ENCODE results near the gene PLXNA2. TPM values are rescaled to one million over a fixed set of nuclear protein-coding genes. Genes with fewer than 3 reads are reported as not detected.

Gene PLXNA2
- total and polyA plus RNA-seq, 7 donors, result 2.4 to 16.1 (median 6.4) TPM

DNA sequence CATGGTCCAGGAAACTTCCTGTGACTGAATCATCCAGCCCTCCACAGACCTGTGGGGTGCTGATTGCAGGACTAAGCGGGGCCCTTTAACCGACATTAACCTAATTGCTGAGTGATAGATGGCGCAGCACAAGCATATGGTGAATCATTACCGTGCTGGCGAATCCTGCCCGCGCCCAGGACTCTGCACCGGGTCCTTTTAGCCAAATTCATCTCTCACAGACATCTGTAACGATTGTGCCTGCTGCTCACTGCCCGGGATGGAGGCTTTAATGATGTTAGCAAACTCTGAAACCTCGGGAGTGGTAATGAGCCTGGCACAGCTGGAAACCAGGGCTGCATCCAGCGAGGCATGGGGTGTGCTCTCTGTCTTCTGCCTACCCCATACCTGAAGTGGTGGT lies 185.9 kb downstream of the PLXNA2 start:
- Histone ChIP-seq H3K9me3 (no peaks in the 10 kb centered on the region), H3K27ac (no peak overlapping the region), H3K27me3 (no peaks in the 10 kb centered on the region), H3K36me3 (peaks cover 0 to 48% (median 9%) of the 10 kb centered on the region in 4 donors), H3K4me1 (no peaks in the 10 kb centered on the region), H3K4me3 (no peak overlapping the region)
- TF ChIP-seq POLR2A (IDR thresholded peaks at IDR 0.05), result no peak
- no peak for TF ChIP-seq EP300 (IDR thresholded peaks at IDR 0.05)
- TF ChIP-seq CTCF (IDR thresholded peaks at IDR 0.05), result no peak
- no peak for TF ChIP-seq POLR2AphosphoS5 (IDR thresholded peaks at IDR 0.05)
- intact Hi-C loops (cut with DNase I), result no loop called here
- WGBS, 2 donors, result 84 to 92% methylated on average over 12 of the region's 12 CpGs
- DNase-seq, result no peak

DNA sequence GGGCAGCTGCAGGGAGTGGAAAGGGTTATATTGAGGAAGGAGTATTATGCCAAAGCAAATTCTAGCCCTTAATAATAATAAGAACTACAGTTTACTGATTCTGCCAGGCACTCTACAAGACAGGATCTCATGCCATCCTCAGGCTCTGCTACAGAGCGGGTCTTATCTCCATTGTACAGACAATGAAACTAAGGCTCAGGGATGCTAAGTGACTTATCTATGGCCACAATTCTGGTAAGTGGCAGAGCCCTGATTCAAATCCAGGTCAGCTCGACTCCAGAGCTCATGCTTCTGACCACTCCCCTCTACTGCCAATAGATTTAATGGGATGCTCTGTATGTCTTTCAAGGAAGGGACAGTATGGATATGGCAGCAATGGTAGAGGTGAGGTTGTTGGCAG lies 187.1 kb downstream of the PLXNA2 start:
- no peaks in the 10 kb centered on the region for H3K4me1 ChIP-seq

GRCh38 chr1:208055535-208055934 lies 188.6 kb downstream of the PLXNA2 start:
- intact Hi-C loops (cut with DNase I), result no loop called here
- TF ChIP-seq EP300 (IDR thresholded peaks at IDR 0.05), result no peak
- no peak for TF ChIP-seq POLR2A (IDR thresholded peaks at IDR 0.05)
- no peak for TF ChIP-seq POLR2AphosphoS5 (IDR thresholded peaks at IDR 0.05)
- TF ChIP-seq CTCF (IDR thresholded peaks at IDR 0.05), result no peak
- Histone ChIP-seq H3K4me1 (no peaks in the 10 kb centered on the region), H3K4me3 (no peak overlapping the region), H3K9me3 (no peaks in the 10 kb centered on the region), H3K36me3 (peaks cover 0 to 74% (median 24%) of the 10 kb centered on the region in 4 donors), H3K27me3 (no peaks in the 10 kb centered on the region), H3K27ac (no peak overlapping the region)
- DNase-seq, result no peak
- 38 to 83% methylated on average over 11 of the region's 11 CpGs for WGBS, 2 donors

More for the DNA sequence above, 187.1 kb downstream of the PLXNA2 start:
- intact Hi-C loops (cut with DNase I), result no loop called here
- WGBS, 2 donors, result 50 to 90% methylated on average over 2 of the region's 2 CpGs
- DNase-seq, result no peak
- H3K4me3 ChIP-seq, result no peak overlapping the region
- peaks cover 0 to 60% (median 14%) of the 10 kb centered on the region in 4 donors for H3K36me3 ChIP-seq
- H3K27ac ChIP-seq, result no peak overlapping the region
- H3K9me3 ChIP-seq, result no peaks in the 10 kb centered on the region
- H3K27me3 ChIP-seq, result no peaks in the 10 kb centered on the region
- TF ChIP-seq POLR2AphosphoS5 (IDR thresholded peaks at IDR 0.05) (no peak), EP300 (IDR thresholded peaks at IDR 0.05) (no peak), CTCF (IDR thresholded peaks at IDR 0.05) (no peak), POLR2A (IDR thresholded peaks at IDR 0.05) (no peak)

- Histone ChIP-seq H3K9me3 (no peaks in the 10 kb centered on the region), H3K27me3 (no peaks in the 10 kb centered on the region), H3K27ac (no peak overlapping the region), H3K4me1 (no peaks in the 10 kb centered on the region), H3K4me3 (no peak overlapping the region), H3K36me3 (peaks cover 0 to 69% (median 24%) of the 10 kb centered on the region in 4 donors)
- no peak for DNase-seq
- WGBS, 2 donors, result 55 to 66% methylated on average over 13 of the region's 13 CpGs
- intact Hi-C loops (cut with DNase I), result no loop called here
- TF ChIP-seq EP300 (IDR thresholded peaks at IDR 0.05) (no peak), POLR2A (IDR thresholded peaks at IDR 0.05) (no peak)
These were observed 189.2 kb downstream of the PLXNA2 start for GRCh38 chr1:208054911-208055379.

DNA sequence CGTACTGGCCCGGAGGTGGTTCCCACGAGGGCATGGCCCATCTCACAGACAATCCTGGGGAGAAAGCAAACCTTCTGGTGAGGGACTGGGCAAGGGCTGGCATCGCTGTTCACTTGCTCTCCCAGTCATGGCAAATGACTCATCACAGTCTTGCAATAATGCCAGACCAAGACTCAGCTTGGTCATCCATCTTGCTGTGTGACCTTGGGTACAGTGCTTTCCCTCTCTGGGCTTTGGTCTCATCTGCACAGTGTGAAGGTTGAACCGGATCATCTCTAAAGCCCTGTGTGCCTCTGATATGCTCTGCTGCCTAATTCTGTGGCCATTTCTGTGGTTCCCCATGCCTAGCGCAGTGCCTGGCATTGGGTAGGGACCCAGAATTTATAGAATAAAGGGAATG lies 189.7 kb downstream of the PLXNA2 start:
- TF ChIP-seq POLR2A (IDR thresholded peaks at IDR 0.05), result no peak
- no peak for TF ChIP-seq POLR2AphosphoS5 (IDR thresholded peaks at IDR 0.05)
- no peak for TF ChIP-seq CTCF (IDR thresholded peaks at IDR 0.05)
- no peak for TF ChIP-seq EP300 (IDR thresholded peaks at IDR 0.05)
- Histone ChIP-seq H3K27ac (no peak overlapping the region), H3K36me3 (peaks cover 0 to 68% (median 24%) of the 10 kb centered on the region in 4 donors), H3K4me3 (no peak overlapping the region), H3K27me3 (no peaks in the 10 kb centered on the region), H3K9me3 (no peaks in the 10 kb centered on the region), H3K4me1 (no peaks in the 10 kb centered on the region)
- no peak for DNase-seq
- intact Hi-C loops (cut with DNase I), result no loop called here
- 90 to 92% methylated on average over 6 of the region's 6 CpGs for WGBS, 2 donors
